ENCODE measurements around the gene SC5D.

DNA sequence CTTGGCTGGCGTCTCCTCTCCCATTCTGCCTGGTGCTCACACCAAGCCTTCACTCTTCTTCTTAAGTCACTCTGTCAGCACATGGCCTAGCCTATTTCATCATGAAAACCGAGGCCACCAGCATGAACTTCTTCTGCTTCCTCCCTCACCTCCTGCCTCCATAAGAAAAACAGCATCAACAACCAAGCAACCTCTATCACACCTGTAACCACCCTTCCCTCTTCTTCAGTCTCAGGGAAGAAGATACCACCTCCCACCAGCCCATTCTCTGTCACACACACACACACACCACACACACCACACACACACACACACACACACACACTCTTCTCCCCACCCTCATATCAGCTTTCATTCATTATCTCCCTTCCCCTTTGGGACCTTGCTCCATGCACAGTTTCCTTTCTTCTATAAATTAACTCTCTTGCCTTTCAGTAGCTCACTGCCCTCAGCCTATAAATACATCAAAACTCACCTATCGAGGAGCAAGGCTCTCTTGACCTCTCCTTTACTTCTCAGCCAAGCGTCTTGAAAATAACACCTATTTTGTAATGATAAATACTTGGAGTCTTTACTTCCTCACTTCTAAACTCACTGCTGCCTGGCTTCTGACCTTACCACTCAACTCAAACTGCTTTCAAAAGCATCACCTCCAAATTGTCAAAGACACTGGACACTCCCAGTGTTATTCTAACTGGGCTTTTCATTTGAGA is 36.6 kb downstream of the SC5D start:
- no peak for TF ChIP-seq EZH2 (IDR thresholded peaks at IDR 0.05; ENCODE audit: borderline replicate concordance, insufficient read depth, low read length, poor library complexity, severe bottlenecking)
- TF ChIP-seq, protein P1, sequence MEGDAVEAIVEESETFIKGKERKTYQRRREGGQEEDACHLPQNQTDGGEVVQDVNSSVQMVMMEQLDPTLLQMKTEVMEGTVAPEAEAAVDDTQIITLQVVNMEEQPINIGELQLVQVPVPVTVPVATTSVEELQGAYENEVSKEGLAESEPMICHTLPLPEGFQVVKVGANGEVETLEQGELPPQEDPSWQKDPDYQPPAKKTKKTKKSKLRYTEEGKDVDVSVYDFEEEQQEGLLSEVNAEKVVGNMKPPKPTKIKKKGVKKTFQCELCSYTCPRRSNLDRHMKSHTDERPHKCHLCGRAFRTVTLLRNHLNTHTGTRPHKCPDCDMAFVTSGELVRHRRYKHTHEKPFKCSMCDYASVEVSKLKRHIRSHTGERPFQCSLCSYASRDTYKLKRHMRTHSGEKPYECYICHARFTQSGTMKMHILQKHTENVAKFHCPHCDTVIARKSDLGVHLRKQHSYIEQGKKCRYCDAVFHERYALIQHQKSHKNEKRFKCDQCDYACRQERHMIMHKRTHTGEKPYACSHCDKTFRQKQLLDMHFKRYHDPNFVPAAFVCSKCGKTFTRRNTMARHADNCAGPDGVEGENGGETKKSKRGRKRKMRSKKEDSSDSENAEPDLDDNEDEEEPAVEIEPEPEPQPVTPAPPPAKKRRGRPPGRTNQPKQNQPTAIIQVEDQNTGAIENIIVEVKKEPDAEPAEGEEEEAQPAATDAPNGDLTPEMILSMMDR (IDR thresholded peaks at IDR 0.05; ENCODE audit: poor library complexity, severe bottlenecking): no peak
- no peak for TF ChIP-seq POLR2AphosphoS5 (IDR thresholded peaks at IDR 0.05)
- TF ChIP-seq, protein P2, sequence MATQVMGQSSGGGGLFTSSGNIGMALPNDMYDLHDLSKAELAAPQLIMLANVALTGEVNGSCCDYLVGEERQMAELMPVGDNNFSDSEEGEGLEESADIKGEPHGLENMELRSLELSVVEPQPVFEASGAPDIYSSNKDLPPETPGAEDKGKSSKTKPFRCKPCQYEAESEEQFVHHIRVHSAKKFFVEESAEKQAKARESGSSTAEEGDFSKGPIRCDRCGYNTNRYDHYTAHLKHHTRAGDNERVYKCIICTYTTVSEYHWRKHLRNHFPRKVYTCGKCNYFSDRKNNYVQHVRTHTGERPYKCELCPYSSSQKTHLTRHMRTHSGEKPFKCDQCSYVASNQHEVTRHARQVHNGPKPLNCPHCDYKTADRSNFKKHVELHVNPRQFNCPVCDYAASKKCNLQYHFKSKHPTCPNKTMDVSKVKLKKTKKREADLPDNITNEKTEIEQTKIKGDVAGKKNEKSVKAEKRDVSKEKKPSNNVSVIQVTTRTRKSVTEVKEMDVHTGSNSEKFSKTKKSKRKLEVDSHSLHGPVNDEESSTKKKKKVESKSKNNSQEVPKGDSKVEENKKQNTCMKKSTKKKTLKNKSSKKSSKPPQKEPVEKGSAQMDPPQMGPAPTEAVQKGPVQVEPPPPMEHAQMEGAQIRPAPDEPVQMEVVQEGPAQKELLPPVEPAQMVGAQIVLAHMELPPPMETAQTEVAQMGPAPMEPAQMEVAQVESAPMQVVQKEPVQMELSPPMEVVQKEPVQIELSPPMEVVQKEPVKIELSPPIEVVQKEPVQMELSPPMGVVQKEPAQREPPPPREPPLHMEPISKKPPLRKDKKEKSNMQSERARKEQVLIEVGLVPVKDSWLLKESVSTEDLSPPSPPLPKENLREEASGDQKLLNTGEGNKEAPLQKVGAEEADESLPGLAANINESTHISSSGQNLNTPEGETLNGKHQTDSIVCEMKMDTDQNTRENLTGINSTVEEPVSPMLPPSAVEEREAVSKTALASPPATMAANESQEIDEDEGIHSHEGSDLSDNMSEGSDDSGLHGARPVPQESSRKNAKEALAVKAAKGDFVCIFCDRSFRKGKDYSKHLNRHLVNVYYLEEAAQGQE (IDR thresholded peaks at IDR 0.05; ENCODE audit: borderline replicate concordance): no peak
- no peak for TF ChIP-seq TAF1 (IDR thresholded peaks at IDR 0.05; ENCODE audit: low read depth)
- no peak for TF ChIP-seq EP300 (conservative IDR thresholded peaks at IDR 0.05; ENCODE audit: poor library complexity, severe bottlenecking)
- TF ChIP-seq SMC3 (conservative IDR thresholded peaks at IDR 0.05; ENCODE audit: poor library complexity): no peak
